Left kidney (tissue), 1 donor: ENCODE data around the gene C2orf49. TPM values are rescaled to one million over a fixed set of nuclear protein-coding genes. Genes with fewer than 3 reads are reported as not detected.

Source experiments
- polyA plus RNA-seq: library from polyadenylated mRNA; unstranded; fragments of 120-200 nt; gene quantifications from one replicate; pipeline ENCODE4 v1.2.1, GENCODE V29; 2013; ENCODE audit not compliant: insufficient read length

The C2orf49 gene
- polyA plus RNA-seq, 1 donor = 28.6 TPM

Other genes with a start within 250 kb of the C2orf49 start
- not detected for gene GPR45, start 95.8 kb upstream of the C2orf49 start, polyA plus RNA-seq
- 15.8 TPM for gene TGFBRAP1, start 7.8 kb upstream of the C2orf49 start, polyA plus RNA-seq
- 26.7 TPM for gene FHL2, start 61.5 kb downstream of the C2orf49 start, polyA plus RNA-seq